ENCODE data around the gene TSHZ3.

- TF ChIP-seq CTCF (IDR thresholded peaks at IDR 0.05; ENCODE audit: low read depth, low read length), result no peak
- TF ChIP-seq EZH2phosphoT487 (IDR thresholded peaks at IDR 0.05; ENCODE audit: low read depth), result no peak
Measured at GRCh38 chr19:31261603-31262212, 87.5 kb downstream of the TSHZ3 start.

Measured in OCI-LY3 (cell line).